ENCODE results near the gene TUFT1. TPM values are rescaled to one million over a fixed set of nuclear protein-coding genes. Genes with fewer than 3 reads are reported as not detected.
A peak's percentile ranks its signal among the peaks of the same experiment; 100 is the strongest.

Gene TUFT1
- total RNA-seq, 1 experiment from 2014 or later, result 12.3 TPM

DNA sequence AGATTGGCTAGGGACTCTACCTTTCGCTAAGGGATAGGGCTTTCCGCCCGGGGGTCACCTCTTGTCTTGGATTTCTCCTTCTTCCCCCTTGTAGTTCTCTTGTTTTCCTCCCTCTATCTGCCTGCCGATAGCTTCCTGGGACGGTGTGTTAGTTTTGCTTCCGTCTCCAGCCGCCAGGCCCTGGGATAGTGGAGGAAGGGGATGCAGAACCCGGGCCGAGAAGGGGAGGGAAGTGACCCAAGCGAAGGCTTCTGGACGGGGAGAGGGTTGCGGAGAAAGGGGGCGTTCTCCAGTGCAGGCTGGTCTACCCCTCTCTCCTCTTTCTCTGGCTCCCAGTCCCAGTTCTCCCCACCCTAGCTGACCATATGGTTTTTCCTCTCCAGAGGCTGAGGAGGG lies 871 bp downstream of the TUFT1 start (continued):
- TF ChIP-seq ZBTB33 (IDR thresholded peaks at IDR 0.05; ENCODE audit: extremely low read depth, insufficient replicate concordance, low read length), result no peak
- TF ChIP-seq EZH2 (IDR thresholded peaks at IDR 0.05), result no peak
- TF ChIP-seq SP1 (IDR thresholded peaks at IDR 0.05; ENCODE audit: low read depth), result no peak
- TF ChIP-seq REST (IDR thresholded peaks at IDR 0.05; ENCODE audit: low read depth), result no peak
- TF ChIP-seq, protein P1, sequence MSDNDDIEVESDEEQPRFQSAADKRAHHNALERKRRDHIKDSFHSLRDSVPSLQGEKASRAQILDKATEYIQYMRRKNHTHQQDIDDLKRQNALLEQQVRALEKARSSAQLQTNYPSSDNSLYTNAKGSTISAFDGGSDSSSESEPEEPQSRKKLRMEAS (IDR thresholded peaks at IDR 0.05), result no peak
- TF ChIP-seq JUND (IDR thresholded peaks at IDR 0.05), result no peak
- TF ChIP-seq EGR1 (IDR thresholded peaks at IDR 0.05; ENCODE audit: low read depth), result no peak
- no peak for TF ChIP-seq ELF1 (IDR thresholded peaks at IDR 0.05; ENCODE audit: borderline replicate concordance, low read depth)

- intact Hi-C loops (cut with micrococcal nuclease), result no loop called here
- Histone ChIP-seq H3K27ac (ENCODE audit: low read depth, low read length) (no peak overlapping the region), H3K4me3 (replicated peaks in 1 of 2; ENCODE audit: low read depth in 1 of 2, low read length in 2 of 2) (no peak overlapping the region; a peak in 1 of 4 replicates), H3K79me2 (ENCODE audit: insufficient read depth, low read length) (peaks cover 19% of the 10 kb centered on the region; the same call in 1 of the 2 replicates), H2AFZ (ENCODE audit: low read depth, low read length, poor library complexity, severe bottlenecking) (no peak overlapping the region), H3K4me1 (ENCODE audit: control insufficient read depth in 1 of 2, insufficient read depth in 2 of 2, low read length in 2 of 2) (peaks cover 20 to 51% of the 10 kb centered on the region in 2 experiments), H3K4me2 (ENCODE audit: low read length) (peak overlapping the region; percentile 92), H3K27me3 (ENCODE audit: insufficient read depth, low read length) (no peaks in the 10 kb centered on the region), H3K9ac (ENCODE audit: low read length) (no peak overlapping the region), H4K20me1 (ENCODE audit: insufficient read depth) (no peaks in the 10 kb centered on the region), H3K9me3 (ENCODE audit: control insufficient read depth in 1 of 2, insufficient read depth in 1 of 2, low read depth in 1 of 2, low read length in 2 of 2) (no peaks in the 10 kb centered on the region), H3K36me3 (ENCODE audit: control insufficient read depth in 1 of 2, insufficient read depth in 2 of 2, low read length in 2 of 2) (peaks cover 0 to 4% of the 10 kb centered on the region in 2 experiments; a peak in 2 of 4 replicates), H3K9me2 (ENCODE audit: insufficient read depth) (no peaks in the 10 kb centered on the region)
- CTCF ChIA-PET, result interaction anchor here (1.4 kb wide), 1 partner anchor 460 kb away, joined by 3 read pairs; no protein-coding TSS in a partner anchor
- ATAC-seq (no peak), DNase-seq (ENCODE audit: low read depth, low spot score) (no peak)
- POLR2A ChIA-PET, result interaction anchor here (0.7 to 1.4 kb wide), 3 partner anchors 11 to 52 kb away, joined by 3 to 6 read pairs (median 5); no protein-coding TSS in a partner anchor
- BruUV-seq (replicated peaks), result no TSS peak
- RAD21 ChIA-PET (ENCODE audit: low non-redundant PET in 1 of 2, low total read pairs in 2 of 2, uncharacterized antibody in 2 of 2, unreplicated experiment in 2 of 2), result interaction anchor here in 1 of 2 experiments (0.6 kb wide), 1 partner anchor 212 kb away, joined by 3 read pairs; no protein-coding TSS in a partner anchor
- no peak for TF ChIP-seq EGR1 (IDR thresholded peaks at IDR 0.05; ENCODE audit: low read depth)
- no peak for TF ChIP-seq CEBPB (IDR thresholded peaks at IDR 0.05; ENCODE audit: low read depth)
- TF ChIP-seq JUND (IDR thresholded peaks at IDR 0.05), result no peak
These were observed 1.6 kb downstream of the TUFT1 start for GRCh38 chr1:151541752-151542151.
